MCF 10A (cell line): Measurements from ENCODE around the gene PLEKHH3. TPM values are rescaled to one million over a fixed set of nuclear protein-coding genes. Genes with fewer than 3 reads are reported as not detected.

Experiments used
- BruUV-seq: library from RNA; stranded (reverse); fragments of 400-500 nt; replicated peaks from 2 replicates; lab custom pipeline; 2021; lab: Mats Ljungman, UMichigan
- CTCF ChIA-PET: fragments of 300-600 bp; sonication (Branson Sonifier 250); formaldehyde crosslinking; extraction: SDS; loops from one replicate; lab custom pipeline; 2021; ENCODE audit warnings: antibody characterized with exemption, inconsistent platforms; lab: Yijun Ruan, JAX
- POLR2A ChIA-PET: fragments of 300-600, 350-650 bp; sonication (Branson Sonifier 250); formaldehyde crosslinking; extraction: SDS; loops from one replicate; lab custom pipeline; 2020; ENCODE audit warnings: antibody characterized with exemption, inconsistent platforms; lab: Yijun Ruan, JAX
- DNase-seq: peaks from one replicate; pipeline ENCODE4 v3.0.0-alpha.2; 2018; ENCODE audit not compliant: unreplicated experiment
- H3K27ac Mint-ChIP-seq: one replicate; pipeline ENCODE4 v1.8.0; 2022; ENCODE audit warnings: mild to moderate bottlenecking, low read depth, mixed read lengths; ENCODE audit not compliant: unreplicated experiment
- H3K27me3 Mint-ChIP-seq: one replicate; pipeline ENCODE4 v1.8.0; 2022; ENCODE audit warnings: mixed read lengths; ENCODE audit not compliant: insufficient read depth, unreplicated experiment
- H3K36me3 Mint-ChIP-seq: one replicate; pipeline ENCODE4 v1.8.0; 2022; ENCODE audit warnings: mild to moderate bottlenecking, moderate library complexity, mixed read lengths; ENCODE audit not compliant: insufficient read depth, unreplicated experiment
- H3K4me1 Mint-ChIP-seq: one replicate; pipeline ENCODE4 v1.8.0; 2022; ENCODE audit warnings: mixed read lengths; ENCODE audit not compliant: insufficient read depth, unreplicated experiment
- H3K4me3 Mint-ChIP-seq: one replicate; pipeline ENCODE4 v1.8.0; 2022; ENCODE audit warnings: mild to moderate bottlenecking, moderate library complexity, mixed read lengths; ENCODE audit not compliant: unreplicated experiment
- H3K9me3 Mint-ChIP-seq: one replicate; pipeline ENCODE4 v1.8.0; 2022; ENCODE audit warnings: mixed read lengths; ENCODE audit not compliant: unreplicated experiment
- intact Hi-C: fragments of 100-400 bp; cut with micrococcal nuclease; formaldehyde crosslinking; loops from 2 replicates; pipeline ENCODE4 v1.14.1; 2022
- total RNA-seq: library from RNA; stranded (reverse); gene quantifications from 2 replicates; pipeline ENCODE4 v1.2.3, GENCODE V29; 2022
- TF ChIP-seq, protein P1 (sequence below): fragments of 200-600 bp; IDR thresholded peaks from one replicate; pipeline ENCODE4 v1.8.0; 2022; ENCODE audit warnings: antibody characterized with exemption, mild to moderate bottlenecking; ENCODE audit not compliant: unreplicated experiment

Gene PLEKHH3
- total RNA-seq, 1 experiment from 2014 or later, result 12.5 TPM

DNA sequence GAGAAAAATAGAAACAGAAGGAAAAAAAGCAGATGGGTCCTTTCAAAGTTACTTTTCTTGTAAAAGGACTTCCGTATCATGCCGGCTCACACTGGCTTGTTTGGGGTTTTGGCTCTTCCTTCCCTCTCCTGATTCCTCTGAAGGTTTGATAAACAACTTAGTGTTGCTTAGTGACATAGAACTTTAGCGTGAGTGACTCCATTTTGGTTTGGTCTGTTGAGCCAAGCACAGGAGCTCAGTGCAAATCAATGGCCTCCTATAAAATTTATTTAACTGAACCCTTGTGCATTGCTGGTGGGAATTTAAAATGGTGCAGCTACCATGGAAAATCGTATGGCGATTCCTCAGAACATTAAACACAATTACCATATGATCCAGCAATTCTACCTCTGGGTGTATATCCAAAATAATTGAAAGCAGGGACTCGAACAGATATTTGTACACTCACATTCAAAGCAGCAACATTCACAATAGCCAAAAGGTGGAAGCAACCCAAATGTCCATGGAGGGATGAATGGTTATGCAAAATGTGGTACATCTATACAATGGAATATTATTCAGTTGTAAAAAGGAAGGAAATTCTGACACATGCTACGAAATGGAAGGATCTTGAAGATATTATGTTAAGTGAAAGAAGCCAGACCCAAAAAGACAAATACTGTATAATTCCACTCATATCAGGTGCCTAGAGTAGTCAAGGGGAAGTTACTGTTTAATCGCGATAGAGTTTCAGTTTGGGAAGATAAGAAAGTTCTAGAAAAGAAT lies 18.8 kb downstream of the PLEKHH3 start:
- no peaks in the 10 kb centered on the region for H3K9me3 Mint-ChIP-seq
- intact Hi-C loops, result no loop called here
- H3K36me3 Mint-ChIP-seq, result peaks cover 19% of the 10 kb centered on the region
- peaks cover 16% of the 10 kb centered on the region for H3K4me1 Mint-ChIP-seq
- H3K27ac Mint-ChIP-seq, result no peak overlapping the region
- DNase-seq, result no peak
- BruUV-seq, result no TSS peak
- ChIA-PET POLR2A (interaction anchor here (1.7 to 5.4 kb wide), 5 partner anchors 10 to 49 kb away, joined by 8 to 58 read pairs (median 25); partner anchors contain the start of genes PLEKHH3, RETREG3 and TUBG1), CTCF (interaction anchor here (0.9 to 1.1 kb wide), 2 partner anchors 38 to 49 kb away, joined by 3 to 5 read pairs; no protein-coding TSS in a partner anchor)
- peak overlapping the region; percentile 88 for H3K4me3 Mint-ChIP-seq
- TF ChIP-seq, protein P1, sequence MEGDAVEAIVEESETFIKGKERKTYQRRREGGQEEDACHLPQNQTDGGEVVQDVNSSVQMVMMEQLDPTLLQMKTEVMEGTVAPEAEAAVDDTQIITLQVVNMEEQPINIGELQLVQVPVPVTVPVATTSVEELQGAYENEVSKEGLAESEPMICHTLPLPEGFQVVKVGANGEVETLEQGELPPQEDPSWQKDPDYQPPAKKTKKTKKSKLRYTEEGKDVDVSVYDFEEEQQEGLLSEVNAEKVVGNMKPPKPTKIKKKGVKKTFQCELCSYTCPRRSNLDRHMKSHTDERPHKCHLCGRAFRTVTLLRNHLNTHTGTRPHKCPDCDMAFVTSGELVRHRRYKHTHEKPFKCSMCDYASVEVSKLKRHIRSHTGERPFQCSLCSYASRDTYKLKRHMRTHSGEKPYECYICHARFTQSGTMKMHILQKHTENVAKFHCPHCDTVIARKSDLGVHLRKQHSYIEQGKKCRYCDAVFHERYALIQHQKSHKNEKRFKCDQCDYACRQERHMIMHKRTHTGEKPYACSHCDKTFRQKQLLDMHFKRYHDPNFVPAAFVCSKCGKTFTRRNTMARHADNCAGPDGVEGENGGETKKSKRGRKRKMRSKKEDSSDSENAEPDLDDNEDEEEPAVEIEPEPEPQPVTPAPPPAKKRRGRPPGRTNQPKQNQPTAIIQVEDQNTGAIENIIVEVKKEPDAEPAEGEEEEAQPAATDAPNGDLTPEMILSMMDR, result no peak
- no peaks in the 10 kb centered on the region for H3K27me3 Mint-ChIP-seq

DNA sequence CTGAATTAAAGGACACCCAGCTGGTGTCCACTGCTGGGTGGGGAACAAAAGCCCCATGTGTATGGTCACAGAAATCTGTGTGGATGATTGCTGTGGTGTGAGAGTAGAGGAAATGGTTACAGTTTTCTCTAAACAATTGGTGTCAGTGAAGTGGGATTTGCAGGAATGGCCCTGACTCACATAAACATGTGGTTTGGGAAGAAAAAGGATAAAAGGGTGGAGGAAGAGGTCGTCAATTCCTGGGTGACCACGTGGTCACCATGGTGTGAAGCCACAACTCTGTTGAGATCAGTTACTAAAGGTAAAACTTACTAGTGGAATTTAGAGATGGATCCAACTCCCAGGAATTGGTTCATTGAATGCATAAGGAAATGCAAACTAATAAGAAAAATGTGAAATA lies 21.3 kb downstream of the PLEKHH3 start:
- H3K27ac Mint-ChIP-seq, result peak overlapping the region; percentile 44
- ChIA-PET CTCF (no interaction called here), POLR2A (interaction anchor here (0.8 kb wide), 1 partner anchor 19 kb away, joined by 3 read pairs; no protein-coding TSS in a partner anchor)
- TF ChIP-seq, protein P1, result no peak
- no peak for DNase-seq
- no peak overlapping the region for H3K4me3 Mint-ChIP-seq
- no TSS peak for BruUV-seq
- H3K9me3 Mint-ChIP-seq, result no peaks in the 10 kb centered on the region
- intact Hi-C loops, result no loop called here
- H3K27me3 Mint-ChIP-seq, result no peaks in the 10 kb centered on the region
- peaks cover 11% of the 10 kb centered on the region for H3K4me1 Mint-ChIP-seq
- peaks cover 6% of the 10 kb centered on the region for H3K36me3 Mint-ChIP-seq

DNA sequence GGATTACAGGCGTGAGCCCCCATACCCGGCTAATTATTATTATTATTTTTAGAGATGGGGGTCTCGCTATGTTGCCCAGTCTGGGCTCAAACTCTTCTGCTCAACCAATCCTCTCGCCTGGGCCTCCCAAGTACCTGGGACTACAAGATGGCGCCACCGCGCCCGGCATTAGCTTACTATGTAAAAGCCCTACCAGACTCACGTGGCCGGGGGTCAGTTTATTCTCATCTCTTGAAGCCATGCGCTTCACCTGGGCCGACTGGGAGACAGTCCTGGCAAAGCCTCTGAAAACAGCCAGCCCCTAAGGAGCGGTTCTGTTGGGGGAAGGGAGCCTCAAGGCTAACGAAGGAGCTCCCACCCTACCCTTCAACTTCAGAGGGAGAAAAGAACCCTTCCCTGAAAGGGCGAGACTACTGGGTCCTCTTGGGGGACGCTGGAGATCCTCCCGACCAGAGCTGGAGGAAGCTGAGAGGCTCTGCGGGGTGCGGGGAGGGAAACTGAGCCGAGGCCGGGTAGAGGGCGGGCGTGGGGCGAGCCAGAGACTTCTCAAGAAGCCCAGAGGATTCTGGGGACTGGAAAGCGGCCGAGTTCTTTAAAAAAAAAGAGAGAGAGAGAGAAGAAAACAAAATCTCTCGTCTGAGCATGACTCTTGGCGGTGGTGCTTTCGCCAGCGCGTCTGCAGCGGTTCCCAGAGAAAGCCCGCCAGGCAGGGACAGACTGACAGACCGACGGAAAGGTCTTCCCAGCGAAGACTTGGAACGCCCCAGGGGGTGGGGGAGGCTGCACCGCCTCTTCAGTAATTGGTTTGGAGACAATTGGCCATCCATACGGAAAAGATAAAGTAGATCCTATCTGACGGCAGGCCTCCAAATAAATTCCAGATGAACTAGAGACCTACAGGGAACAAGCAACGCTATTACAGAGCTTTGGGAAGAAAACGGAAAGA lies 23.3 kb downstream of the PLEKHH3 start:
- no peak for DNase-seq
- CTCF ChIA-PET, result interaction anchor here (0.6 kb wide), 1 partner anchor 42 kb away, joined by 3 read pairs; no protein-coding TSS in a partner anchor

More for the DNA sequence above, 23.3 kb downstream of the PLEKHH3 start:
- POLR2A ChIA-PET, result no interaction called here
- Mint-ChIP-seq H3K36me3 (no peaks in the 10 kb centered on the region), H3K27me3 (no peaks in the 10 kb centered on the region), H3K27ac (no peak overlapping the region), H3K9me3 (no peaks in the 10 kb centered on the region), H3K4me1 (no peaks in the 10 kb centered on the region), H3K4me3 (no peak overlapping the region)
- no TSS peak for BruUV-seq
- intact Hi-C loops, result no loop called here
- TF ChIP-seq, protein P1, result no peak
